Measurements from ENCODE around the gene FAM50B.

- TF ChIP-seq CTCF (IDR thresholded peaks at IDR 0.05; ENCODE audit: poor library complexity, severe bottlenecking), result no peak
- no peak for TF ChIP-seq POLR2AphosphoS5 (IDR thresholded peaks at IDR 0.05)
- TF ChIP-seq EZH2 (IDR thresholded peaks at IDR 0.05; ENCODE audit: borderline replicate concordance, insufficient read depth, low read length, poor library complexity, severe bottlenecking), result no peak
- no peak for TF ChIP-seq TAF1 (IDR thresholded peaks at IDR 0.05; ENCODE audit: low read depth)
- TF ChIP-seq EP300 (conservative IDR thresholded peaks at IDR 0.05; ENCODE audit: poor library complexity, severe bottlenecking), result no peak
- TF ChIP-seq REST (IDR thresholded peaks at IDR 0.05; ENCODE audit: borderline replicate concordance), result no peak
- no peak for TF ChIP-seq MXI1 (conservative IDR thresholded peaks at IDR 0.05; ENCODE audit: poor library complexity, severe bottlenecking)
Observed at GRCh38 chr6:3871939-3872338, 22.8 kb downstream of the FAM50B start.
